Neural crest cell (in vitro differentiated cells): Measurements from ENCODE around the gene SPTAN1. TPM values are rescaled to one million over a fixed set of nuclear protein-coding genes. Genes with fewer than 3 reads are reported as not detected.
A peak's percentile ranks its signal among the peaks of the same experiment; 100 is the strongest.
"Not testable (repeated sequence)": the region's sequence is repeated elsewhere in the genome, so short reads cannot be mapped to it uniquely, and the experiment has no call there.

Source experiments
- DNase-seq: peaks from one replicate; pipeline ENCODE4 v3.0.0; 2021; ENCODE audit warnings: low read depth, mixed read lengths, low spot score
- H3K27ac Mint-ChIP-seq: one replicate; pipeline ENCODE4 v1.8.0; 2021; ENCODE audit warnings: mild to moderate bottlenecking, mixed read lengths; ENCODE audit not compliant: unreplicated experiment
- H3K27me3 Mint-ChIP-seq: 2 replicates; pipeline ENCODE4 v1.8.0; 2021; ENCODE audit warnings: low read depth, mild to moderate bottlenecking, mixed read lengths
- H3K36me3 Mint-ChIP-seq: 2 replicates; pipeline ENCODE4 v1.8.0; 2021; ENCODE audit warnings: low read depth, mild to moderate bottlenecking, mixed read lengths
- H3K4me1 Mint-ChIP-seq: 2 replicates; pipeline ENCODE4 v1.8.0; 2021; ENCODE audit warnings: mixed read lengths
- H3K4me3 Mint-ChIP-seq: one replicate; pipeline ENCODE4 v1.8.0; 2021; ENCODE audit warnings: mild to moderate bottlenecking, mixed read lengths
- H3K9me3 Mint-ChIP-seq: 2 replicates; pipeline ENCODE4 v1.8.0; 2021; ENCODE audit warnings: mixed read lengths
- total RNA-seq: library from RNA; stranded (reverse); gene quantifications from 2 replicates; pipeline ENCODE4 v1.2.1, GENCODE V29; 2021
- TF ChIP-seq, protein P1 (sequence below): fragments of 200-600 bp; sonication (generic); conservative IDR thresholded peaks from 2 replicates; pipeline ENCODE4 v1.5.0; 2021; ENCODE audit warnings: antibody characterized with exemption, mild to moderate bottlenecking

Gene SPTAN1
- total RNA-seq, 1 donor from 2014 or later: 289 TPM

GRCh38 chr9:128580731-128581130 lies 28.3 kb downstream of the SPTAN1 start:
- Mint-ChIP-seq H3K9me3 (no peaks in the 10 kb centered on the region), H3K27ac (no peak overlapping the region), H3K36me3 (peaks cover 22% of the 10 kb centered on the region), H3K27me3 (no peaks in the 10 kb centered on the region), H3K4me3 (no peak overlapping the region), H3K4me1 (no peaks in the 10 kb centered on the region)
- no peak for DNase-seq
- TF ChIP-seq, protein P1, sequence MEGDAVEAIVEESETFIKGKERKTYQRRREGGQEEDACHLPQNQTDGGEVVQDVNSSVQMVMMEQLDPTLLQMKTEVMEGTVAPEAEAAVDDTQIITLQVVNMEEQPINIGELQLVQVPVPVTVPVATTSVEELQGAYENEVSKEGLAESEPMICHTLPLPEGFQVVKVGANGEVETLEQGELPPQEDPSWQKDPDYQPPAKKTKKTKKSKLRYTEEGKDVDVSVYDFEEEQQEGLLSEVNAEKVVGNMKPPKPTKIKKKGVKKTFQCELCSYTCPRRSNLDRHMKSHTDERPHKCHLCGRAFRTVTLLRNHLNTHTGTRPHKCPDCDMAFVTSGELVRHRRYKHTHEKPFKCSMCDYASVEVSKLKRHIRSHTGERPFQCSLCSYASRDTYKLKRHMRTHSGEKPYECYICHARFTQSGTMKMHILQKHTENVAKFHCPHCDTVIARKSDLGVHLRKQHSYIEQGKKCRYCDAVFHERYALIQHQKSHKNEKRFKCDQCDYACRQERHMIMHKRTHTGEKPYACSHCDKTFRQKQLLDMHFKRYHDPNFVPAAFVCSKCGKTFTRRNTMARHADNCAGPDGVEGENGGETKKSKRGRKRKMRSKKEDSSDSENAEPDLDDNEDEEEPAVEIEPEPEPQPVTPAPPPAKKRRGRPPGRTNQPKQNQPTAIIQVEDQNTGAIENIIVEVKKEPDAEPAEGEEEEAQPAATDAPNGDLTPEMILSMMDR: no peak

GRCh38 chr9:128585155-128585554 lies 32.8 kb downstream of the SPTAN1 start:
- H3K27me3 Mint-ChIP-seq, H3K4me3 Mint-ChIP-seq, H3K9me3 Mint-ChIP-seq, H3K27ac Mint-ChIP-seq, H3K4me1 Mint-ChIP-seq, DNase-seq: not testable (repeated sequence)
- H3K36me3 Mint-ChIP-seq: peaks cover 19% of the 10 kb centered on the region

- Mint-ChIP-seq H3K36me3 (peaks cover 22% of the 10 kb centered on the region), H3K27ac (peak overlapping the region; percentile 84)
- not testable (repeated sequence) for H3K9me3 Mint-ChIP-seq, DNase-seq, H3K4me3 Mint-ChIP-seq, H3K4me1 Mint-ChIP-seq, H3K27me3 Mint-ChIP-seq
These were observed 34.5 kb downstream of the SPTAN1 start for GRCh38 chr9:128586934-128587333.

GRCh38 chr9:128587453-128587852 lies 35.1 kb downstream of the SPTAN1 start:
- Mint-ChIP-seq H3K36me3 (peaks cover 19% of the 10 kb centered on the region), H3K27ac (no peak overlapping the region), H3K4me3 (no peak overlapping the region), H3K9me3 (no peaks in the 10 kb centered on the region), H3K4me1 (no peaks in the 10 kb centered on the region), H3K27me3 (no peaks in the 10 kb centered on the region)
- no peak for DNase-seq
- TF ChIP-seq, protein P1: no peak

DNA sequence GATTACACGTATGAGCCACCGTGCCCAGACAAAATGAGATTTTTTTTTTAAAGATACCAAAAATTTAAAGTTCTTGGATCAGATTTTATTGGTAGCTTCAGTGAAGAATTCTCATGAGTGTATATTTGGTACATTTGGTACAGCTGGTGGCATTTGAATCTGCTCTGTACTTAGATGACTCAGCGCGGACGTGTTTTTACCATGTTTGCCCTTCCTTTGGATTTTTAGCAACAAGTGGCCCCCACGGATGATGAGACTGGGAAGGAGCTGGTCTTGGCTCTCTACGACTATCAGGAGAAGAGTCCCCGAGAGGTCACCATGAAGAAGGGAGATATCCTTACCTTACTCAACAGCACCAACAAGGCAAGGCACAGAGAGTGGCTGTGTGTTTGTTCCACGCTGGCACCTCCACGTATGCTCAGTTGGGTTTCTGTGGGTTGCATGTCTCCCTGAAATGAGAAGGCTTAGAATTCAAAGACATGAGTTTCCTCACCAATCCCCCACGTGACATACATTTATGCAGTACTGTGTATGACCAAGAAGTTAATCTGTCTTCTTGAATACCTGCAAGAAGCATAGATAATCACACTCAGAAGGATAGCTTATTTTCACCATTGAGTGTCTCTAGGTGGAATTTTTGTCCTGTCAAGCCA lies 36.3 kb downstream of the SPTAN1 start:
- H3K4me1 Mint-ChIP-seq: no peaks in the 10 kb centered on the region
- TF ChIP-seq, protein P1: no peak
- H3K4me3 Mint-ChIP-seq: no peak overlapping the region
- DNase-seq: no peak
- H3K9me3 Mint-ChIP-seq: no peaks in the 10 kb centered on the region
- no peaks in the 10 kb centered on the region for H3K27me3 Mint-ChIP-seq
- peak overlapping the region; percentile 83 for H3K27ac Mint-ChIP-seq
- H3K36me3 Mint-ChIP-seq: peaks cover 15% of the 10 kb centered on the region

- Mint-ChIP-seq H3K27ac (no peak overlapping the region), H3K9me3 (no peaks in the 10 kb centered on the region), H3K4me1 (no peaks in the 10 kb centered on the region), H3K4me3 (no peak overlapping the region), H3K27me3 (no peaks in the 10 kb centered on the region), H3K36me3 (peaks cover 9% of the 10 kb centered on the region)
- TF ChIP-seq, protein P1: no peak
- DNase-seq: no peak
These were observed 40.7 kb downstream of the SPTAN1 start for GRCh38 chr9:128593039-128593438.
